ENCODE results near the gene NDC1.
"Not testable (repeated sequence)": the region's sequence is repeated elsewhere in the genome, so short reads cannot be mapped to it uniquely, and the experiment has no call there.

Gene NDC1

DNA sequence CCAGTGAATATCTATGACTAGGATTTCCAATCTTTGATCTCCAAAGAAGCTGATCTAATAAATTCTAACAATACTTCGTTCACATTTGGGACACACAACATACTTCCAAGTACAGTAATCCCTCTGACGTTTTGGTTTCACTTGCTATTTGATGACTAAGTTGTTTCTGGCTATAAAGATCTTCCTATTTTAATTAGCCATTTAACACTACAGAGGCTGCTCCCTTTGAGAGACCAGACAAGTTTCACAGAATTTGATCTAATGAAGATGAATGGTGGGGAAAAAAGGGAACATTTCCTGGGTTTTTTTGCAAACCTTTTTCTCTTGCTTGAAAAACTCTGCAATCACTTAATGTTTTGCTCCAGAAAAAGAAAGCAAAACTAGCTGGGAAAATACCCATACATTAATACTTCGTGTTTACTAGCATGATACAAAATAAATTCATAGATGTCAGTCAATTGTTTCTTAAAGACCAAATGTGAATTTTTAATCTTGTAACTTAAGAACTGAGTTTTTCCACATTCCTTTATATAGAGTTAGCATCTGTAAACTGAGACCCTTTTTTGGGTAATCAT, 71.2 kb downstream of the NDC1 start:
- no peaks in the 10 kb centered on the region for H3K4me1 ChIP-seq (ENCODE audit: control insufficient read depth, insufficient read depth, low read length)
- H3K27ac ChIP-seq (ENCODE audit: low read length): no peak overlapping the region

DNA sequence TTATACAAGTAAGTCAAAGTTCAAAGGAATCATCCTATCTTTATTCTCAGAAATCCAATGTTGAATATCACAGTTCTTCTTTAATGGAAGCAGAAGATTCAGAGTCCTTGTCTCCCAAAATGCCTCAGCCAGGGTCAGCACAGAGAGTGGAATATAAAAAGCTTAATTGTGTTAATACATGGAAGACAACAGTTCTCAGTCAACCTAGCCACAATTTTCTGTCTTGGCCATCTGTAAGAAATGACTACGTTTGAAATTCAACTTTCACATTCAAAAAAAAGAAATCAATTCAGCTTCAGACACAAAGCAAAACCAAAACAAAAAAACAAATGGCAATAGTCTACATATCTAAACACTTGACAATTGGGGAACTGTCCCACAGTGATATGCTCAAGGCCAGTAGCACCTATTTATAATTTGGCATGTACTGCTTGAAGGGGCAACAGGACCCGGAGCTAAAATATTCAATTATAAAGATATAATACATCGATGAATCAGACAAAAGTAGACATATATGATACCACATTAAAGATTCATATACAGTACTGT, 71.8 kb downstream of the NDC1 start:
- Histone ChIP-seq H3K4me1 (ENCODE audit: control insufficient read depth, insufficient read depth, low read length) (no peaks in the 10 kb centered on the region), H3K9me3 (ENCODE audit: control insufficient read depth, insufficient read depth, low read length) (no peaks in the 10 kb centered on the region), H3K27ac (ENCODE audit: low read length) (no peak overlapping the region), H3K27me3 (ENCODE audit: control insufficient read depth, insufficient read depth, low read length) (no peaks in the 10 kb centered on the region), H3K36me3 (ENCODE audit: control insufficient read depth, insufficient read depth, low read length) (peaks cover 4% of the 10 kb centered on the region; the same call in 1 of the 2 replicates), H3K4me3 (ENCODE audit: low read length) (no peak overlapping the region)
- no CpG with 5 or more reads among the region's 3 CpGs for WGBS (ENCODE audit: insufficient coverage, insufficient read length)
- no peak for DNase-seq (ENCODE audit: low read depth, low spot score)

More for the DNA sequence above, 71.2 kb downstream of the NDC1 start:
- Histone ChIP-seq H3K9me3 (ENCODE audit: control insufficient read depth, insufficient read depth, low read length) (no peaks in the 10 kb centered on the region), H3K36me3 (ENCODE audit: control insufficient read depth, insufficient read depth, low read length) (peaks cover 4% of the 10 kb centered on the region; the same call in 1 of the 2 replicates), H3K4me3 (ENCODE audit: low read length) (no peak overlapping the region), H3K27me3 (ENCODE audit: control insufficient read depth, insufficient read depth, low read length) (no peaks in the 10 kb centered on the region)
- no peak for DNase-seq (ENCODE audit: low read depth, low spot score)
- WGBS (ENCODE audit: insufficient coverage, insufficient read length): no CpG with 5 or more reads among the region's 3 CpGs

DNA sequence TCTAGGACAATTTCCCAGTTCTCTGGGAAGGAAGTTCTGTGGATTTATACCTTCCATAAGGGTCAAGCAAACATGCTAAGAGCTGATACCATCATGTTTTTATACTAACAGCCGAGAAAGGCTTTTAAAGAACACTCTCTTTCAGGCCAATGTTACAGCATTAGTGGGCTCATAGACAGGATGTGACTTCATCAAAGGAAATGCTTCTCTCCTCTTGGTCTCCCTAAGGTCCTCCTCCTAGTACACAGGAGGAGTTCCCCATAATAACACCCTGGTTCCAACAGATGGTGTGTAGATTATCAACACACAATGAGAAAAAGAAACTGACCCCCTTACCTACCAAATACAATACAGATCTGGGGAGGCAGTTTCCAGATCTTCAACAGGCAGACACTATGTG, 72.4 kb downstream of the NDC1 start:
- Histone ChIP-seq H3K36me3 (ENCODE audit: control insufficient read depth, insufficient read depth, low read length) (no peaks in the 10 kb centered on the region; the same call in 1 of the 2 replicates), H3K9me3 (ENCODE audit: control insufficient read depth, insufficient read depth, low read length) (no peaks in the 10 kb centered on the region), H3K4me3 (ENCODE audit: low read length) (no peak overlapping the region), H3K27me3 (ENCODE audit: control insufficient read depth, insufficient read depth, low read length) (no peaks in the 10 kb centered on the region), H3K4me1 (ENCODE audit: control insufficient read depth, insufficient read depth, low read length) (no peaks in the 10 kb centered on the region), H3K27ac (ENCODE audit: low read length) (no peak overlapping the region)
- DNase-seq (ENCODE audit: low read depth, low spot score): no peak
- no CpG with 5 or more reads among the region's 1 CpG for WGBS (ENCODE audit: insufficient coverage, insufficient read length)

- Histone ChIP-seq H3K36me3 (ENCODE audit: control insufficient read depth, insufficient read depth, low read length) (no peaks in the 10 kb centered on the region; the same call in 1 of the 2 replicates), H3K27me3 (ENCODE audit: control insufficient read depth, insufficient read depth, low read length) (no peaks in the 10 kb centered on the region), H3K27ac (ENCODE audit: low read length) (no peak overlapping the region), H3K9me3 (ENCODE audit: control insufficient read depth, insufficient read depth, low read length) (no peaks in the 10 kb centered on the region), H3K4me3 (ENCODE audit: low read length) (no peak overlapping the region), H3K4me1 (ENCODE audit: control insufficient read depth, insufficient read depth, low read length) (no peaks in the 10 kb centered on the region)
- no CpG with 5 or more reads among the region's 2 CpGs for WGBS (ENCODE audit: insufficient coverage, insufficient read length)
- no peak for DNase-seq (ENCODE audit: low read depth, low spot score)
Measured at GRCh38 chr1:53763911-53764310, 74.2 kb downstream of the NDC1 start.

DNA sequence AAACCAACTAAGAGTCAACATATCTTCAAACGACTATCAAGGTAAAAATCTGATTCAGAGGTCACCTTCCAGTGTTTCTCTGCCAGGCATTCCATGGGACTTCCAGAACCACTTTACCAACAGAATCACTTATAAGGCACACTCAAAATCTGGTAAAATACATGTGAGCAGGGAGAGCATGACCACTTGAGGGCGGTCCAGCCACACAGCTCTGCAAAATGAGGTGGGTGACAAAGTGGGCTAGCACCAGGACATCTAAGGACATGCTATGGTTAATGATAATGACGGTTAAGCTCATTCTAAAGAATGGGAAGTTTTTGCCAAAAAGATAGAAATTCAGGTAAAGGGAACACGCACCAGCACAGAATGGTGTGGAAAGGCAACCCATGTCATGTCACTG, 74.6 kb downstream of the NDC1 start:
- Histone ChIP-seq H3K4me1 (ENCODE audit: control insufficient read depth, insufficient read depth, low read length) (no peaks in the 10 kb centered on the region), H3K36me3 (ENCODE audit: control insufficient read depth, insufficient read depth, low read length) (no peaks in the 10 kb centered on the region; the same call in 1 of the 2 replicates), H3K9me3 (ENCODE audit: control insufficient read depth, insufficient read depth, low read length) (no peaks in the 10 kb centered on the region), H3K27me3 (ENCODE audit: control insufficient read depth, insufficient read depth, low read length) (no peaks in the 10 kb centered on the region), H3K4me3 (ENCODE audit: low read length) (no peak overlapping the region), H3K27ac (ENCODE audit: low read length) (no peak overlapping the region)
- no CpG with 5 or more reads among the region's 4 CpGs for WGBS (ENCODE audit: insufficient coverage, insufficient read length)
- no peak for DNase-seq (ENCODE audit: low read depth, low spot score)

- not testable (repeated sequence) for H3K9me3 ChIP-seq (ENCODE audit: control insufficient read depth, insufficient read depth, low read length); H3K27me3 ChIP-seq (ENCODE audit: control insufficient read depth, insufficient read depth, low read length); DNase-seq (ENCODE audit: low read depth, low spot score); H3K27ac ChIP-seq (ENCODE audit: low read length); H3K36me3 ChIP-seq (ENCODE audit: control insufficient read depth, insufficient read depth, low read length); H3K4me1 ChIP-seq (ENCODE audit: control insufficient read depth, insufficient read depth, low read length); H3K4me3 ChIP-seq (ENCODE audit: low read length)
- WGBS (ENCODE audit: insufficient coverage, insufficient read length): no CpG with 5 or more reads among the region's 7 CpGs
Measured at GRCh38 chr1:53760497-53760896, 77.6 kb downstream of the NDC1 start.

GRCh38 chr1:53755874-53756273, 82.2 kb downstream of the NDC1 start:
- Histone ChIP-seq H3K27ac (ENCODE audit: low read length) (no peak overlapping the region), H3K27me3 (ENCODE audit: control insufficient read depth, insufficient read depth, low read length) (no peaks in the 10 kb centered on the region), H3K9me3 (ENCODE audit: control insufficient read depth, insufficient read depth, low read length) (no peaks in the 10 kb centered on the region; the same call in 1 of the 2 replicates), H3K4me3 (ENCODE audit: low read length) (no peak overlapping the region), H3K36me3 (ENCODE audit: control insufficient read depth, insufficient read depth, low read length) (no peaks in the 10 kb centered on the region), H3K4me1 (ENCODE audit: control insufficient read depth, insufficient read depth, low read length) (no peaks in the 10 kb centered on the region)
- no peak for DNase-seq (ENCODE audit: low read depth, low spot score)
- WGBS (ENCODE audit: insufficient coverage, insufficient read length): no CpG with 5 or more reads among the region's 5 CpGs

- H3K36me3 ChIP-seq (ENCODE audit: control insufficient read depth, insufficient read depth, low read length): no peaks in the 10 kb centered on the region
- H3K27ac ChIP-seq (ENCODE audit: low read length): no peak overlapping the region
- no peaks in the 10 kb centered on the region for H3K27me3 ChIP-seq (ENCODE audit: control insufficient read depth, insufficient read depth, low read length)
- no peaks in the 10 kb centered on the region for H3K4me1 ChIP-seq (ENCODE audit: control insufficient read depth, insufficient read depth, low read length)
- H3K9me3 ChIP-seq (ENCODE audit: control insufficient read depth, insufficient read depth, low read length): no peaks in the 10 kb centered on the region; the same call in 1 of the 2 replicates
- DNase-seq (ENCODE audit: low read depth, low spot score): peak; percentile 54
- no peak overlapping the region for H3K4me3 ChIP-seq (ENCODE audit: low read length)
- WGBS (ENCODE audit: insufficient coverage, insufficient read length): no CpG with 5 or more reads among the region's 6 CpGs
Measured at GRCh38 chr1:53754484-53755312, 83.4 kb downstream of the NDC1 start.

DNA sequence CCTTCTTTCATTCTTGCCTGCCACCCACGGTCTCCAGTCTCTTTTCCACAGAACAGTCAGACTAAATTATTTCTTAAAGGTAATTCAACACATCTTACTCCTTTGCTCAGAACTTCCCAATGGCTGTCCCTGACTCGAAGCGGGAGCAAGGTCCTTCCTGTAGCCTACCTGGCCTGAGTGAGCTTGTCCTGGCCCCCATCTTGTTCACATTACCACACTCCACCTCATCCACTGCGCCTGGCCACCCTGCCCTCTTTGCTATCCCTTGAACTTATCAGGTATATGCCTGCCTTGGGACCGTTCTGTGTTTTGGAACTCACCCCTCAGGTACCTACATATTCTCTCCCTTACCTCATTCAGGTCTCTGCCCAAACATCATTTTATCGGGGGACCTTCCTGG, 85.8 kb downstream of the NDC1 start:
- no peaks in the 10 kb centered on the region for H3K27me3 ChIP-seq (ENCODE audit: control insufficient read depth, insufficient read depth, low read length)
- no peaks in the 10 kb centered on the region for H3K4me1 ChIP-seq (ENCODE audit: control insufficient read depth, insufficient read depth, low read length)
- DNase-seq (ENCODE audit: low read depth, low spot score): no peak
- no peaks in the 10 kb centered on the region for H3K36me3 ChIP-seq (ENCODE audit: control insufficient read depth, insufficient read depth, low read length)
- no peaks in the 10 kb centered on the region; the same call in 1 of the 2 replicates for H3K9me3 ChIP-seq (ENCODE audit: control insufficient read depth, insufficient read depth, low read length)
- no peak overlapping the region for H3K4me3 ChIP-seq (ENCODE audit: low read length)
- H3K27ac ChIP-seq (ENCODE audit: low read length): no peak overlapping the region
- WGBS (ENCODE audit: insufficient coverage, insufficient read length): no CpG with 5 or more reads among the region's 6 CpGs

GRCh38 chr1:53747841-53748240, 90.3 kb downstream of the NDC1 start:
- Histone ChIP-seq H3K4me1 (ENCODE audit: control insufficient read depth, insufficient read depth, low read length) (no peaks in the 10 kb centered on the region), H3K9me3 (ENCODE audit: control insufficient read depth, insufficient read depth, low read length) (no peaks in the 10 kb centered on the region), H3K27me3 (ENCODE audit: control insufficient read depth, insufficient read depth, low read length) (no peaks in the 10 kb centered on the region), H3K36me3 (ENCODE audit: control insufficient read depth, insufficient read depth, low read length) (no peaks in the 10 kb centered on the region), H3K27ac (ENCODE audit: low read length) (no peak overlapping the region), H3K4me3 (ENCODE audit: low read length) (no peak overlapping the region)
- no CpG with 5 or more reads among the region's 8 CpGs for WGBS (ENCODE audit: insufficient coverage, insufficient read length)
- DNase-seq (ENCODE audit: low read depth, low spot score): no peak

All from iPS DF 6.9 (cell line).